HCT116 (cell line): Measurements from ENCODE around the gene FBXO46. TPM values are rescaled to one million over a fixed set of nuclear protein-coding genes. Genes with fewer than 3 reads are reported as not detected.

Experiments
- microRNA counts: library from miRNA; unstranded; fragments of <30 nt; microRNA quantifications from one replicate; lab custom pipeline; 2015
- microRNA-seq: library from miRNA; unstranded; fragments of <30 nt; microRNA quantifications from one replicate; pipeline ENCODE4, GENCODE V29; 2016; ENCODE audit warnings: borderline number of aligned reads
- total RNA-seq: library from RNA; stranded (reverse); gene quantifications from one replicate; pipeline ENCODE4 v1.2.1, GENCODE V29; 2021; ENCODE audit not compliant: unreplicated experiment

Gene FBXO46
- total RNA-seq, 1 experiment from 2014 or later, result 31.7 TPM

MicroRNAs encoded within 50 kb of the gene (microRNA counts, 767-probe panel; counts per million panel counts)
- microRNA hsa-miR-642a-5p (lab: Ali Mortazavi, UCI), result not detected
- microRNA hsa-miR-642b-3p (lab: Ali Mortazavi, UCI), result not detected

Small RNA genes within 50 kb of the gene (microRNA-seq; reads per million reads assigned to microRNA genes)
- gene MIR642A (not detected), gene MIR642B (not detected)

Other genes starting within 250 kb of the FBXO46 start
- 21.7 TPM for gene RTN2, start 233.8 kb downstream of the FBXO46 start, total RNA-seq
- 5.2 TPM for gene PPM1N, start 232.5 kb downstream of the FBXO46 start, total RNA-seq
- gene VASP, start 223.4 kb downstream of the FBXO46 start, total RNA-seq, result 152 TPM
- 11.1 TPM for gene OPA3, start 146.1 kb downstream of the FBXO46 start, total RNA-seq
- 0.10 TPM for gene GPR4, start 128.7 kb downstream of the FBXO46 start, total RNA-seq
- 131 TPM for gene EML2, start 91.5 kb downstream of the FBXO46 start, total RNA-seq
- 14.1 TPM for gene GIPR, start 62.7 kb downstream of the FBXO46 start, total RNA-seq
- gene SNRPD2, start 38.9 kb downstream of the FBXO46 start, total RNA-seq, result 927 TPM
- gene QPCTL, start 38.2 kb downstream of the FBXO46 start, total RNA-seq, result 19.5 TPM
- gene MEIOSIN, start 2.5 kb upstream of the FBXO46 start, total RNA-seq, result 2.1 TPM
- 18.3 TPM for gene SIX5, start 38.4 kb upstream of the FBXO46 start, total RNA-seq
- 52.5 TPM for gene DMPK, start 51.6 kb upstream of the FBXO46 start, total RNA-seq
- gene DMWD, start 61.9 kb upstream of the FBXO46 start, total RNA-seq, result 56.8 TPM
- gene RSPH6A, start 84.4 kb upstream of the FBXO46 start, total RNA-seq, result 0.57 TPM
- gene SYMPK, start 132.3 kb upstream of the FBXO46 start, total RNA-seq, result 117 TPM
- 5.8 TPM for gene FOXA3, start 133.4 kb upstream of the FBXO46 start, total RNA-seq
- gene IRF2BP1, start 155.2 kb upstream of the FBXO46 start, total RNA-seq, result 33.9 TPM
- gene MYPOP, start 171.7 kb upstream of the FBXO46 start, total RNA-seq, result 10.8 TPM
- gene NANOS2, start 183.9 kb upstream of the FBXO46 start, total RNA-seq, result not detected
- gene NOVA2, start 243.0 kb upstream of the FBXO46 start, total RNA-seq, result 2.5 TPM